HL-60 (cell line): ENCODE measurements around the gene AGAP3.

ENCODE experiments used
- CTCF ChIP-seq: IDR thresholded peaks from one replicate; pipeline ENCODE4 v1.5.1; 2011; ENCODE audit warnings: low read length, control low read depth, inconsistent platforms; ENCODE audit not compliant: insufficient read depth
- GABPA ChIP-seq: IDR thresholded peaks from 2 replicates; pipeline ENCODE4 v1.6.1; 2012; ENCODE audit warnings: low read depth
- SPI1 ChIP-seq: IDR thresholded peaks from 2 replicates; pipeline ENCODE4 v1.6.1; 2012; ENCODE audit warnings: low read depth, mild to moderate bottlenecking, borderline replicate concordance

- TF ChIP-seq CTCF (no peak), SPI1 (no peak), GABPA (no peak)
These were observed 29.4 kb upstream of the AGAP3 start for GRCh38 chr7:151056666-151057505.
